Measurements from ENCODE around the gene ADAT3. TPM values are rescaled to one million over a fixed set of nuclear protein-coding genes. Genes with fewer than 3 reads are reported as not detected.

ADAT3 gene
- total RNA-seq, 1 experiment from 2014 or later: 12.6 TPM

DNA sequence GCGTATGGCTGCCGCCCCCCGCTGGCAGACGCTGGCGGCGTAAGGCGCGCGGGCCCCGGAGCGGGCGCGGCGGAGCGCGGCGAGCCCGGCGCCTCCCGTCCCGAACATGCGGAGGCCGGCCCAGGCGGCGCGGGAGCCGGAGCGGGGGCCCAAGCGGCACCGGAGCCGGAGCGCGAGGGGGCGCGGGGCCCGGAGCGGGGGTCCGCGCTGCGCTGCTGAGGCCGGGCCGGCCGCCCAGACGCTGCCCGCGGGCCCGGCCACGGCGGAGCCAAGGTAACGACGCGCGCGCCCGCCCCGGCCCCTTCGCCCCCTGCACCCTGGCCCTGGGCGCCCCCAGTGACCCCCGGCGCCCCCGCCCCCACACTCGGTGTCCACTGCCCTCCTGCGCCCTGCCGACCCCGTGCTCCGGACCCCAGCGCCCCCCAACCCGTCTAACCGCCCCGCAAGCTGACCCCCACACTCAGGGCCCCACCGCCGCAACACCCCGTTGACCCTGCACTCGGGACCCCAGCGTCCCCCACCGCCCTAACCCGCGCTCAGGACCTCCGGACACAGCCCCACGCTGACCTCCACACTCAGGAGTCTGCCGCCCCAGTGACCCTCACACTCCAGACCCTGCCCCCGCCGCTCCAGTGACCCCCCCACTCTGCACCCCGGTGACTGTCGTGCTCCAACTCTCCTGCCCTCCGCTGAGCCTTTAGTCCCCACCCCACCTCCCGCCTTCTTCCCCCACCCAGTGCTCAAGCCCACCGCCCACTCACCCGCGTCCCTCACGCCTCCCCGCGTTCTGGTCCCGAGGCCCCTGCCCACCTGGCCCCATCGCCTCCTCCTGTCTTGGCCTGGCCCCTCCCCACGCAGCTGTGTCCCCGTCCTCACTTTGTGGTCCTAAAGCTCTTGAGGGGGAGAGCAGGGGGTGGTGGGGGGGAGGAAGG is 36.2 kb downstream of the ADAT3 start, which contains the start of gene CSNK1G2:
TSS of gene CSNK1G2 (plus strand) at position 27 of the 932 bp plus-strand sequence. CDS start 28,601 bp downstream, outside the sequence.
- Mint-ChIP-seq H3K9me3 (ENCODE audit: unreplicated experiment) (no peaks in the 10 kb centered on the region), H3K27me3 (ENCODE audit: insufficient read depth, unreplicated experiment) (no peaks in the 10 kb centered on the region), H3K4me1 (ENCODE audit: low read depth, unreplicated experiment) (no peaks in the 10 kb centered on the region), H3K4me3 (ENCODE audit: unreplicated experiment) (peak within 1 kb of the TSS; percentile 79), H3K27ac (ENCODE audit: unreplicated experiment) (peak within 1 kb of the TSS; percentile 73), H3K36me3 (ENCODE audit: insufficient read depth, unreplicated experiment) (no peaks in the 10 kb centered on the region)
- TF ChIP-seq, protein P1, sequence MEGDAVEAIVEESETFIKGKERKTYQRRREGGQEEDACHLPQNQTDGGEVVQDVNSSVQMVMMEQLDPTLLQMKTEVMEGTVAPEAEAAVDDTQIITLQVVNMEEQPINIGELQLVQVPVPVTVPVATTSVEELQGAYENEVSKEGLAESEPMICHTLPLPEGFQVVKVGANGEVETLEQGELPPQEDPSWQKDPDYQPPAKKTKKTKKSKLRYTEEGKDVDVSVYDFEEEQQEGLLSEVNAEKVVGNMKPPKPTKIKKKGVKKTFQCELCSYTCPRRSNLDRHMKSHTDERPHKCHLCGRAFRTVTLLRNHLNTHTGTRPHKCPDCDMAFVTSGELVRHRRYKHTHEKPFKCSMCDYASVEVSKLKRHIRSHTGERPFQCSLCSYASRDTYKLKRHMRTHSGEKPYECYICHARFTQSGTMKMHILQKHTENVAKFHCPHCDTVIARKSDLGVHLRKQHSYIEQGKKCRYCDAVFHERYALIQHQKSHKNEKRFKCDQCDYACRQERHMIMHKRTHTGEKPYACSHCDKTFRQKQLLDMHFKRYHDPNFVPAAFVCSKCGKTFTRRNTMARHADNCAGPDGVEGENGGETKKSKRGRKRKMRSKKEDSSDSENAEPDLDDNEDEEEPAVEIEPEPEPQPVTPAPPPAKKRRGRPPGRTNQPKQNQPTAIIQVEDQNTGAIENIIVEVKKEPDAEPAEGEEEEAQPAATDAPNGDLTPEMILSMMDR (IDR thresholded peaks at IDR 0.05; ENCODE audit: insufficient read depth in 1 of 2, low read depth in 1 of 2, low read length in 1 of 2, severe bottlenecking in 1 of 2, unreplicated experiment in 1 of 2): no peak
- DNase-seq: no peak
- POLR2A ChIA-PET: no interaction called here
- H3K27me3 ChIP-seq (replicated peaks; ENCODE audit: control insufficient read depth, insufficient read depth, low read length): no peaks in the 10 kb centered on the region
- H3K9me3 ChIP-seq: no peaks in the 10 kb centered on the region
- no peaks in the 10 kb centered on the region for H3K36me3 ChIP-seq (ENCODE audit: control insufficient read depth, insufficient read depth, low read length)
- BruUV-seq (replicated peaks): no TSS peak
- CTCF ChIA-PET: no interaction called here
- H3K4me1 ChIP-seq: peaks cover 7% of the 10 kb centered on the region
- H3K4me3 ChIP-seq (ENCODE audit: low read depth, low read length): peak within 1 kb of the TSS; percentile 96
- intact Hi-C loops (cut with micrococcal nuclease; ENCODE audit: unreplicated experiment): no loop called here

GRCh38 chr19:1942078-1942933 is 37.1 kb downstream of the ADAT3 start:
- intact Hi-C loops (cut with micrococcal nuclease; ENCODE audit: unreplicated experiment): no loop called here
- H3K4me1 Mint-ChIP-seq (ENCODE audit: low read depth, unreplicated experiment): no peaks in the 10 kb centered on the region
- CTCF ChIA-PET: no interaction called here
- BruUV-seq (replicated peaks): TSS peak; percentile 58
- POLR2A ChIA-PET: no interaction called here
- H3K9me3 ChIP-seq: no peaks in the 10 kb centered on the region
- peak overlapping the region; percentile 79 for H3K4me3 Mint-ChIP-seq (ENCODE audit: unreplicated experiment)
- no peaks in the 10 kb centered on the region for H3K27me3 ChIP-seq (replicated peaks; ENCODE audit: control insufficient read depth, insufficient read depth, low read length)
- no peaks in the 10 kb centered on the region for H3K36me3 ChIP-seq (ENCODE audit: control insufficient read depth, insufficient read depth, low read length)
- DNase-seq: peak; percentile 72 to 77
- peak overlapping the region; percentile 71 for H3K27ac Mint-ChIP-seq (ENCODE audit: unreplicated experiment)
- peaks cover 7% of the 10 kb centered on the region for H3K4me1 ChIP-seq
- H3K27me3 Mint-ChIP-seq (ENCODE audit: insufficient read depth, unreplicated experiment): no peaks in the 10 kb centered on the region
- peaks cover under 1% of the 10 kb centered on the region for H3K36me3 Mint-ChIP-seq (ENCODE audit: insufficient read depth, unreplicated experiment)
- TF ChIP-seq, protein P1 (IDR thresholded peaks at IDR 0.05; ENCODE audit: insufficient read depth in 1 of 2, low read depth in 1 of 2, low read length in 1 of 2, severe bottlenecking in 1 of 2, unreplicated experiment in 1 of 2): no peak
- peak overlapping the region; percentile 96 for H3K4me3 ChIP-seq (ENCODE audit: low read depth, low read length)
- H3K9me3 Mint-ChIP-seq (ENCODE audit: unreplicated experiment): no peaks in the 10 kb centered on the region

DNA sequence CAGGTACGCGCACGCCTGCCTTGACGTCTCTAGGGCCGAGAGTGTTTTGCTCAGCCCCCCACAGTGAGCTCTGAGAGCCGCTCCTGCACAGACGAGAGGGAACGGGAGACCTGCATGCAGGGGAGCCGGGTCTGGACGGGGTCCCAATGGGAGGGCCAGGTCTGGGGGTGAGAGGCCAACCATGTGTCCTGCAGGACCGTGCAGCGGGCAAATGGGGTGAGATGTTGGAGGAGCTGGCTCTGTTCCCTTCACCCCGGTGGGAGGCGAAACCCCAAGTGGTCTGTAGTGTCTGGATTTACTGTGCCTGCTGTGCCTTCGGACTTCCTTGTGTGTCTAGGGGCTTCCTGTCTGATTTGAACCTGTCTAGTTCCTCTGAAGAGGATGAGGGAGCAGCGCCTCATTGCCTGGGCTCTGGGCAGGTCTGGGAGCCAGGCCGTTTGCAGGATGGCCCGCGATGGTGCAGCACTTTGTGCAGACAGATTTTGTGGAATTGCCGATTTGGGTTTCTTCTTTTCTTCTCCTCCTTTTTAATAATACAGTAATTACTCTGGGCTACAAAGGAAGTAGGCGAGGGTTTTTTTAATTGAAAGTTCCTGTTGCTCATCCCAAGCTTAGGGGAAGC is 37.8 kb downstream of the ADAT3 start:
- H3K4me1 Mint-ChIP-seq (ENCODE audit: low read depth, unreplicated experiment): no peaks in the 10 kb centered on the region
- peaks cover 5% of the 10 kb centered on the region for H3K36me3 Mint-ChIP-seq (ENCODE audit: insufficient read depth, unreplicated experiment)
- DNase-seq: no peak
- H3K9me3 Mint-ChIP-seq (ENCODE audit: unreplicated experiment): no peaks in the 10 kb centered on the region
- H3K4me3 ChIP-seq (ENCODE audit: low read depth, low read length): peak overlapping the region; percentile 96
- no TSS peak for BruUV-seq (replicated peaks)
- ChIA-PET CTCF (no interaction called here), POLR2A (no interaction called here)
- intact Hi-C loops (cut with micrococcal nuclease; ENCODE audit: unreplicated experiment): no loop called here
- peak overlapping the region; percentile 71 for H3K27ac Mint-ChIP-seq (ENCODE audit: unreplicated experiment)
- H3K27me3 ChIP-seq (replicated peaks; ENCODE audit: control insufficient read depth, insufficient read depth, low read length): no peaks in the 10 kb centered on the region
- TF ChIP-seq, protein P1 (IDR thresholded peaks at IDR 0.05; ENCODE audit: insufficient read depth in 1 of 2, low read depth in 1 of 2, low read length in 1 of 2, severe bottlenecking in 1 of 2, unreplicated experiment in 1 of 2): no peak
- H3K4me3 Mint-ChIP-seq (ENCODE audit: unreplicated experiment): peak overlapping the region; percentile 79
- H3K27me3 Mint-ChIP-seq (ENCODE audit: insufficient read depth, unreplicated experiment): no peaks in the 10 kb centered on the region
- H3K9me3 ChIP-seq: no peaks in the 10 kb centered on the region
- H3K4me1 ChIP-seq: peaks cover 7% of the 10 kb centered on the region
- no peaks in the 10 kb centered on the region for H3K36me3 ChIP-seq (ENCODE audit: control insufficient read depth, insufficient read depth, low read length)

Measured in Caco-2 (cell line).